OCI-LY7 (cell line): ENCODE measurements around the gene PDCD2. TPM values are rescaled to one million over a fixed set of nuclear protein-coding genes. Genes with fewer than 3 reads are reported as not detected.

ENCODE experiments used
- BruUV-seq: library from RNA; stranded (reverse); fragments of 400-500 nt; replicated peaks from 2 replicates; lab custom pipeline; 2021; lab: Mats Ljungman, UMichigan
- CTCF ChIA-PET: fragments of 300-600 bp; sonication (Branson Sonifier 250); formaldehyde crosslinking; loops from one replicate; lab custom pipeline; 2022; ENCODE audit warnings: antibody characterized with exemption; ENCODE audit not compliant: unreplicated experiment; lab: Charles Lee
- POLR2A ChIA-PET: fragments of 300-600 bp; sonication (Branson Sonifier 250); formaldehyde crosslinking; loops from one replicate; lab custom pipeline; 2022; ENCODE audit warnings: antibody characterized with exemption; lab: Charles Lee
- DNase-seq: peaks from one replicate; pipeline ENCODE4 v3.0.0-alpha.2; 2015; ENCODE audit warnings: low spot score
- H2AFZ ChIP-seq: fragments of 200-600 bp; sonication (generic), shearing (Covaris generic); 2 replicates; pipeline ENCODE4 v1.6.1; 2014; ENCODE audit warnings: mild to moderate bottlenecking, antibody characterized with exemption, low read length, moderate library complexity
- H3K27ac ChIP-seq: fragments of 200-600 bp; sonication (generic); 2 replicates; pipeline ENCODE4 v1.5.1; 2014; ENCODE audit warnings: mixed run types, low read depth, mild to moderate bottlenecking, moderate library complexity, low read length, inconsistent platforms; ENCODE audit not compliant: poor library complexity, severe bottlenecking
- H3K36me3 ChIP-seq: fragments of 200-600 bp; sonication (generic); 2 replicates; pipeline ENCODE4 v1.6.1; 2014; ENCODE audit warnings: mild to moderate bottlenecking, antibody characterized with exemption, low read length, moderate library complexity, mixed read lengths; ENCODE audit not compliant: insufficient read depth
- H3K4me1 ChIP-seq: fragments of 200-600 bp; sonication (generic); 2 replicates; pipeline ENCODE4 v1.5.1; 2014; ENCODE audit warnings: mild to moderate bottlenecking, low read length; ENCODE audit not compliant: insufficient read depth, poor library complexity, severe bottlenecking
- H3K4me2 ChIP-seq: fragments of 200-600 bp; sonication (generic); 2 replicates; pipeline ENCODE4 v1.6.1; 2014; ENCODE audit warnings: mild to moderate bottlenecking, low read length
- H3K4me3 ChIP-seq: fragments of 200-600 bp; sonication (generic); 2 replicates; pipeline ENCODE4 v1.5.1; 2014; ENCODE audit warnings: mild to moderate bottlenecking, low read depth, low read length; ENCODE audit not compliant: poor library complexity, severe bottlenecking
- H3K79me2 ChIP-seq: fragments of 200-600 bp; sonication (generic); 2 replicates; pipeline ENCODE4 v1.6.1; 2016; ENCODE audit warnings: low read depth, mild to moderate bottlenecking, low read length, moderate library complexity, mixed read lengths; ENCODE audit not compliant: insufficient read depth
- H3K9me2 ChIP-seq: fragments of 200-600 bp; sonication (generic); 2 replicates; pipeline ENCODE4 v1.6.1; 2016; ENCODE audit warnings: mild to moderate bottlenecking, low read length, mixed read lengths; ENCODE audit not compliant: insufficient read depth
- H3K9me3 ChIP-seq: fragments of 200-600 bp; sonication (generic); 2 replicates; pipeline ENCODE4 v1.6.1; 2014; ENCODE audit warnings: mild to moderate bottlenecking, mixed run types, low read length, mixed read lengths
- H4K20me1 ChIP-seq: fragments of 200-600 bp; sonication (generic); 2 replicates; pipeline ENCODE4 v1.6.1; 2014; ENCODE audit warnings: mild to moderate bottlenecking, antibody characterized with exemption, low read length, moderate library complexity, mixed read lengths; ENCODE audit not compliant: insufficient read depth
- CTCF ChIP-seq: fragments of 200-600 bp; sonication (generic); conservative IDR thresholded peaks from 2 replicates; pipeline ENCODE4 v1.5.1; 2014; ENCODE audit warnings: mild to moderate bottlenecking, antibody characterized with exemption, low read length, moderate library complexity, mixed read lengths
- EZH2phosphoT487 ChIP-seq: fragments of 200-600 bp; sonication (generic); IDR thresholded peaks from 2 replicates; pipeline ENCODE4 v1.6.1; 2018; ENCODE audit warnings: low read depth, borderline replicate concordance, mild to moderate bottlenecking, mixed run types, antibody characterized with exemption, low read length, moderate library complexity, mixed read lengths
- intact Hi-C: fragments of 100-400 bp; cut with micrococcal nuclease; formaldehyde crosslinking; loops from one replicate; pipeline ENCODE4 v1.10.0; 2022; ENCODE audit not compliant: unreplicated experiment
- total RNA-seq, 2 experiments: library from RNA; depleted of rRNA in 1 of 2; stranded (reverse); fragments of >200 nt in 1 of 2; shearing (Covaris generic) in 1 of 2; gene quantifications; 2 replicates each; pipeline ENCODE4 v1.2.3, GENCODE V29; 2014 to 2022

The PDCD2 gene
- total RNA-seq, 2 experiments from 2014 or later: 92.8 to 115 TPM

GRCh38 chr6:170535004-170535403 lies 49.4 kb downstream of the PDCD2 start:
- peaks cover 14% of the 10 kb centered on the region; the same call in 1 of the 2 replicates for H3K79me2 ChIP-seq
- H3K27ac ChIP-seq: no peak overlapping the region
- intact Hi-C loops: no loop called here
- BruUV-seq: no TSS peak
- H3K4me2 ChIP-seq: no peak overlapping the region
- H3K9me2 ChIP-seq: no peaks in the 10 kb centered on the region
- ChIA-PET CTCF (no interaction called here), POLR2A (no interaction called here)
- H2AFZ ChIP-seq: no peak overlapping the region
- no peak overlapping the region for H3K4me3 ChIP-seq
- H4K20me1 ChIP-seq: peaks cover 17% of the 10 kb centered on the region; the same call in 1 of the 2 replicates
- TF ChIP-seq EZH2phosphoT487: no peak
- no peak for TF ChIP-seq CTCF
- no peaks in the 10 kb centered on the region for H3K9me3 ChIP-seq
- no peak for DNase-seq
- H3K4me1 ChIP-seq: peaks cover 8% of the 10 kb centered on the region
- peaks cover 83% of the 10 kb centered on the region for H3K36me3 ChIP-seq

GRCh38 chr6:170533792-170534191 lies 50.6 kb downstream of the PDCD2 start:
- Histone ChIP-seq H4K20me1 (peaks cover 17% of the 10 kb centered on the region; the same call in 1 of the 2 replicates), H3K79me2 (peaks cover 2% of the 10 kb centered on the region; the same call in 1 of the 2 replicates), H3K27ac (no peak overlapping the region), H3K4me1 (no peaks in the 10 kb centered on the region), H2AFZ (no peak overlapping the region), H3K9me3 (no peaks in the 10 kb centered on the region), H3K36me3 (peaks cover 71% of the 10 kb centered on the region), H3K4me3 (no peak overlapping the region), H3K9me2 (no peaks in the 10 kb centered on the region), H3K4me2 (no peak overlapping the region)
- DNase-seq: no peak
- ChIA-PET CTCF (no interaction called here), POLR2A (interaction anchor here (0.7 kb wide), 1 partner anchor 45 kb away, joined by 3 read pairs; no protein-coding TSS in a partner anchor)
- no TSS peak for BruUV-seq
- TF ChIP-seq CTCF (no peak), EZH2phosphoT487 (no peak)
- intact Hi-C loops: loop anchor here (5.0 kb wide), 2 partner anchors 1576 to 1636 kb away; no protein-coding TSS in a partner anchor

- peaks cover 62% of the 10 kb centered on the region for H3K36me3 ChIP-seq
- intact Hi-C loops: loop anchor here (5.0 kb wide), 2 partner anchors 1576 to 1636 kb away; no protein-coding TSS in a partner anchor
Measured at GRCh38 chr6:170532867-170533488, 51.5 kb downstream of the PDCD2 start.

More at GRCh38 chr6:170532867-170533488, 51.5 kb downstream of the PDCD2 start:
- no TSS peak for BruUV-seq
- H2AFZ ChIP-seq: no peak overlapping the region
- no peak overlapping the region for H3K4me2 ChIP-seq
- H3K79me2 ChIP-seq: no peaks in the 10 kb centered on the region
- no peak overlapping the region for H3K4me3 ChIP-seq
- ChIA-PET POLR2A (interaction anchor here (1.0 kb wide), 1 partner anchor 766 kb away, joined by 3 read pairs; no protein-coding TSS in a partner anchor), CTCF (no interaction called here)
- no peak for DNase-seq
- H3K9me3 ChIP-seq: no peaks in the 10 kb centered on the region
- no peaks in the 10 kb centered on the region for H3K4me1 ChIP-seq
- peaks cover 17% of the 10 kb centered on the region; the same call in 1 of the 2 replicates for H4K20me1 ChIP-seq
- H3K9me2 ChIP-seq: no peaks in the 10 kb centered on the region
- H3K27ac ChIP-seq: no peak overlapping the region
- TF ChIP-seq EZH2phosphoT487 (no peak), CTCF (no peak)
